SH-SY5Y (cell line): ENCODE results near the gene AAK1.

Source experiments
- GATA2 ChIP-seq: IDR thresholded peaks from 2 replicates; pipeline ENCODE4 v1.6.1; 2011; ENCODE audit warnings: mild to moderate bottlenecking, low read depth, low read length
- GATA3 ChIP-seq: IDR thresholded peaks from 2 replicates; pipeline ENCODE4 v1.6.1; 2011; ENCODE audit warnings: low read depth, mild to moderate bottlenecking, low read length, moderate library complexity

The AAK1 gene

DNA sequence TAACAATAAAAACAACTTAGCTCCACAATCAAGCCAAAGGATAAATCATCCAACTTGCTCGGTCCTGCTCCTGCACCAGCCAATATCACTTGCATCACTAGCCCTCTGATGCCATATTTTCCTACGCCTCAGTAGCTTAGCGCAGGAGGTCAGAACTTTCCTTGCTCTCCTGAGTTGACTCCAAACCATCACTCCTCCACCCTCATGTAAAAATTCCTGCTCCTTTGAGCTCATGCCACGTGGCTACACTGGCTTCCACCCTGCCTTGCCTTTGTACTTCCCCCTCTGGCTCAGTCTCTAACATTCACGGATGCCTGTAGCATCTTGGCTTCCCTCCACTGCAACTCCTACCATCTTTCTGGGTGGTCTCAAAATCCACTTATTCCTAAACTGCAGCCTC lies 25.2 kb downstream of the AAK1 start:
- TF ChIP-seq GATA2 (no peak), GATA3 (no peak)

DNA sequence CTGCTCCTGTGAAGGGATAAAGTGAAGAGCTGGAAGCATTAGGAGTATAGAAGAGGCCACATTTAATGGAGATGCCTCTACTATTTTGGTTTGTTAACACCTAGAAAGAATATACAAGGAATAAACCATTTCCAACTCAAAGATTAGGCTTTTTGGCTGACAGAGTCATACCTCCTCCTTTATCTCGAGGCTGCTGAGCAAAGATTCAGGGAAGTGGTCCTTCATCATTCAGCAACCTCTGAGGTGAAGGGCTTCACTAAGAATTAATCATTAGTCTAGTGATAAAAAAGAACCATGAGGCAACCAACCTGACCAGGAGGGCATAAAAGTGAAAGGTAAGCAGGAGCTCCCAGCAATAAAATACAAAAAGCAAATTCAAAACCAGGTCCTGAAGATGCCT lies 25.8 kb downstream of the AAK1 start:
- no peak for TF ChIP-seq GATA3
- TF ChIP-seq GATA2, result no peak

DNA sequence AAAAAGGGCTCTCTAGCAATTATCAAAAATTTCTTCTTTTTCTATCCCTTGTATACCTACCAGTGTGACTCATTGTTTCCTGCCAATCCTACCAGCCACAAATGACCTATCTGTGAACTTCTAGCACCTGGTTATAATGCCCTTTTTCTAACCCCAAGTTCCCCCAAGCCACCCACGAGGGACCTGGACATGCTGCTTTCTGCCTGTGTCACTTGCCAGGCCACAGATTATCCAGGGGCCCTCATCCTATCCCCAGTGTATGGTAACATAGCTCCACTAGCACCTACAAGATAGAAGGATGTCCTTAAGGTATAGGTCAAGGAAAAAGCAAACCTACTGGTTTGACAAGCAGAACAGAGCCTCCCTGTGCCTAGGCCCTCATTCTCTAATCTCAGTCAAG lies 26.8 kb downstream of the AAK1 start:
- TF ChIP-seq GATA2 (no peak), GATA3 (no peak)

DNA sequence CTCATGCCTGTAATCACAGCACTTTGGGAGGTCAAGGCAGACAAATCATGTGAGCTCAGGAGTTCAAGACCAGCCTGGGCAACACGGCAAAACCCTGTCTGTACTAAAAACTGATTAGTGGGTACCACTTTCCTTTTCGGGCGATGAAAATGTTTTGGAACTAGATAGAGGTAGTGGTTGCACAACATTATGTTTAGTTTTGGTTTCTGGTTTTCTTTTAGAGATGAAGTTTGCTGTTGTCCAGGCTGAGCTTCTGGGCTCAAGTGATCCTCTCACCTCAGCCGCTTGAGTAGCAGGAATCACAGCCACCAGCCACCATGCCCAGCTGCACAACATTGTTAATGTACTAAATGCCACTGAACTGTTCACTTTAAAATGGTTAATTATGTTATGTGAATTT lies 27.6 kb downstream of the AAK1 start:
- no peak for TF ChIP-seq GATA2
- TF ChIP-seq GATA3, result no peak

DNA sequence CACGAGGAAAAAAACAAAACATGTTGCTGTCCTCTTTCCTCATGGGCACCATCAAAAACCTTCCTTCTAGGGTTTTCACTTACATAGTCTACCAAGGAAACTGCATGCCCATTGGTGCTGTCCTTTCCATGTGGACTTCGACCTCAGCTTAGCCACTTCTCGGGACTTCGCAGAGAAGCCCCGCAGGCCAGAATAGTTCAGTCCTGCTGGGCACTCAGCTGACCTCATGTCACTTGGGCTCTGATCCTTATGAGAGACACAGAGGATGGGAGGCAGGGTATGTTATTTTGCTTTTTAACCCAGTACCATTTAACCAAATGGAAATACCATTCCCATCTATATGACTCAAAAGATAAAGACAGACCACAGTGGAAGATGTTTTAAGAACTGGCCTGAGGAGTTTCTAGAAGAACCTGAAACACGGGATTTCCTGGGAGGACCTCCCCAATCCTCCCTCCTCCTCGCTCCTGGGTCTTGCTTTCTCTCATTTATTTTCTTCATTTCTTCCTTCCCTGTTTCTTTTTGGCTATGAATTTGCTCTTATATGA lies 28.4 kb downstream of the AAK1 start:
- TF ChIP-seq GATA3, result no peak
- no peak for TF ChIP-seq GATA2

DNA sequence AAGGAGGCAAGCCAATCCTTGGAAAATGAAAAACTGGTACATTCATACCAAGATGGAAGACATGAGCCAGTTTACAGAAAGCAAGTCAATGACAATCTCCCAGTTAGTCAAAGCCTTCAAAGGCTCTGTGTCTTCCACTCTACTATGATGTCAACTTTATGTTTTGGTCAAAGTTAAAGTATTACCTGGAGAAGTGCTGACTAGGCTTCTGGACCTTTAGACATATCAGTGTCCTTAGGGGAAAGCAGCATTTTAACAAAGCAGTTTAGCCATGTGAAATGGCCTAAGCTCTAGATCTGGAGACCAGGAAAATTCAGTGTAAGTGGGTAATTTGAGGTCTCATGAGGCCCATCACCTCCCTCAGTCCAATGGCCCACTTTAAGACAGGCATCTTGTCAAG lies 30.8 kb downstream of the AAK1 start:
- TF ChIP-seq GATA3 (no peak), GATA2 (no peak)

DNA sequence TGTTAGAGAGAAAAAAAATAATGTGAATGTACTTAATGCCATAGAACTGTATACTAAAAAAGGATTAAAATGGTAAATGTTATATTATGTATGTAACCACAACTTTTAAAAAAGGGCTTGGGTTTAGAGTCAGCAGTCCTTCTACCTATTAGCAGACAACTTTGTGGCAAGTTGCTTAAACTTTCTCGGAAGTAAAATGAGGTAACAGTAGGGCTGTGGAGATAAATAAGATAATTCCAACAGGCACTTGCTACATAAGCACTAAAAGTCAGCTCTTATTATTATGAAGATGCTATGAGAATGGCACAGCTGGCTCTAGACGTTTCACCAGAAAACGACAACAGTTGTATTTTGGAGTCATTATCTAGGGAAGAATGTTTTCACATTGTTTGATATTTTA lies 31.3 kb downstream of the AAK1 start:
- TF ChIP-seq GATA2, result no peak
- TF ChIP-seq GATA3, result no peak

DNA sequence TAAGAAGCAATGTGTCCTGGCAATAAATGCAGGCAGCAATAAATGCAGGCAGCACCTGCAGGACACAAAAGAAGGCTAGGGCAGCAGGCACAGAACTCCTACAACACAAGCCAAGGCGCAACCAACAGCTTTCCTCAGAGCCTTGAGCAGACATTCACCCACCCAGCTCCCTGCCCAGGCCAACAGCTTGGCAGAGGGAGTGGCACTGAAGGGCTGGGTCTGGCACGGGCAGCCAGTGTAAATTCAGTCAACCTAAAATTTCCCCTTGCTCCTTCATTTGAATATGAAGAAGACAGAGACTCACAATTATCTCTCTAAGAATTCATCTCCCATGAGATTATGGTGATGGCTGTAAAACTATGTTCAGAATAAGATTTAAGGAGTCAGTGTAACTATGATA lies 35.4 kb downstream of the AAK1 start:
- TF ChIP-seq GATA3, result no peak
- TF ChIP-seq GATA2, result no peak

DNA sequence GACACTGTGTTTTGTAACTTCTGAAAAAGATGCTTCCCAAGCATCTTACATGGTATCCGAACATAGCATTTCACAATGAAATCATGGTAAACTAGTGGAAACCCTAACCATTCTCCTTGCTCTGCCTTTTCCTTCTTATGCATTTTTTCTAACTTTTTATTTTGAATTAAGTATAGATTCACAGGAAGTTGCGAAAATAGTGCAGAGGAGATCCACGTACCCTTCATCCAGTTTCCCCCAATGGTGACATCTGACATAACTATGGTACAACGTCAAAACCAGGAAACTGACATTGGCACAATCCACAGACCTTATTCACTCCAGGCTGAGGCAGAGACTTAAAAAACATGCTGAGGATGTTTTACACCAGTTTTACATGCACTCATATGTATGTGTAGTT lies 38.3 kb downstream of the AAK1 start:
- no peak for TF ChIP-seq GATA3
- no peak for TF ChIP-seq GATA2

DNA sequence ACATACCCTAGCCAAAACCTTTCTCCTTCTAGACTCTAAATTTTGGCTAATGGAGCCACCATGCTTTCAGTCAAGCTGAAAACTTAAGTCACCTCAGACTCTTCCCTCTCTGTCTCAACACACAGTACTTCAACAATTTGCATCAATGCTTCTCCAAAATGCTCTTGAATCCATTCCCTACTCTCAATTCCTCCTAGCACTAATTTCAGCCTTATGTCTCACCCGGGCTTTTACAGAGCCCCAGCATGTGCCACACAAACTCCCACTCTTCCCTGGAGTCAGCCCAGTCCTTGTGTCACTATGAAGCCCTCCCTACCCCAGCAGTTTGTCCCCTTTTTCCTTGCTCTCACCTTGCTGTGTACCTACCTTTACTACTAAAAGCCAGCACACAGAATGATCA lies 38.7 kb downstream of the AAK1 start:
- no peak for TF ChIP-seq GATA3
- TF ChIP-seq GATA2, result no peak

DNA sequence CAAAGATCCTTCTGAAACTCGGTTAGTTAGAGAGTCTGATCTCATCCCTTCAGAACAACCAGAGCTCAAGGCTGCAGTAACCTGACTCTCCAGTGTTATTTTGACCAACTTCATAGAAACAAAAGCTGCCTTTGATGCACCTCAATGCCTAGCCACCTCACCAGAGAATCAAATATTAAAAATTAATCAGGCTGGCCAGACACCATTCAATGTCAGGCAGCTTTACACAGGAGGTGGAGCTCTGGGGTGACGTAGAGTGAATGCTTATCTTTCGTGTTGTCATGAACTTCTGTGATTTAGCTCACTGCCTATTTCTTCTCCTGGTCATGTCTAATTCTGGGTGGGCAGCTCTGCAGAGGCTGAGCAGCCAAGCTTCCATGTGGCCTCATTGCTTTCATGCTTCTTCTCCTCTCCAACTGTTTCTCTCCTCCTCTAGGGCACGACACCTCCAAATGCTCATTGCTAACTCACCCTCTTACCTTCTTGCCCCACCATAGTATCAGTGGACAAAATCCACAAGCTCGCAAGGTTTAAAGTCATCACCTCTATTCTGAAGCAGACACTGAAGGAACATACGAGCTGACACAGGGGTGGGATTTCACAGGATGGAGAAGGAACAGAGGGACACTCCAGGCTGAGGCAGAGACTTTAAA lies 39.4 kb downstream of the AAK1 start:
- TF ChIP-seq GATA2 (no peak), GATA3 (no peak)

DNA sequence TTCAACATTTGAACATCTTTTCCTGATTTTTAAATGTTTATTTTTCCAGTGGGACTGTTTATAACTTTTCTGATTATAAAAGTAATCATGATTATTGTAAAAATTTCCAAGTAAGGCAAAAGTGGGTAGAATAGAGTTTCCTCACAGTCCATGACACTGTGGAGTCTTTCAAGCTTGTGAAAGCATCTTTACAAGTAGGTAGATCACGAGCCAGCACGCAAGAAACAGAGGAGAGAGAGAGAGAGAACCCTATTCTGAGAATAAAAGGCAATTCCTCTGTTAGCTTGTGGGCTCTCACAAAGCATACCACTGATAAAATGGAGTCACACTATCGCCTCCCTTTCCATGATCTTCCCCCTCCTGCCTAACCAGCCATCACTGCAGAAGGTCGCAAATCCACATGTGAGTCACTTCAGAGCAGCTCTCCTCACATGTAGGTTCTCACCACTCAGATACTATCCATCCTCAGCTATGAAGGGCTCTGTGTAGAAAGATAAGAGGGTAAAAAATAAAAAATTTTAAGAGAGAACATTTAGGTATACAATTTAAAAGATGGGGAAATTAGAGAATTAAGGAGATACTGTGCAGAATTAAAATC lies 40.3 kb downstream of the AAK1 start:
- TF ChIP-seq GATA2, result no peak
- TF ChIP-seq GATA3, result no peak

DNA sequence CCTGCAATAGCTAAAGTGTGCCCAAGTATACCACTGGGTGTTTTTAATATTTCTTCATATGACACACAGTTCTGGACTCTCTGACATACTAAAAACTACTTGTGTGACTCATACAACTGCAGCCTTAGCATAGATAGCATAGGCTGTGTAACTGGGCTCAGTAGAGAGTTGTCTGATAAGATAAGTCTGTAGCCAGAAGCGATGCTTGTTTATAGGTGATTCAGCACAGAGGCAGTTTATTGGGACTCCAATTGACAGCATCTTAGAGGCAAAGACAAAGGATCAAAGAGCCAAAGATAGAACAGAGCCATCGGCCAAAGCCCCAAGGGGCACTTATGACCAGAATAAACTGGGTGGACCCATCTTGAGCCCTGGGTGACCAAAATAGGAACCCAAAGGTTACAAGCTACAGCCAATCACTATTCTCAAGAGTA lies 42.3 kb downstream of the AAK1 start:
- TF ChIP-seq GATA3 (no peak), GATA2 (no peak)

DNA sequence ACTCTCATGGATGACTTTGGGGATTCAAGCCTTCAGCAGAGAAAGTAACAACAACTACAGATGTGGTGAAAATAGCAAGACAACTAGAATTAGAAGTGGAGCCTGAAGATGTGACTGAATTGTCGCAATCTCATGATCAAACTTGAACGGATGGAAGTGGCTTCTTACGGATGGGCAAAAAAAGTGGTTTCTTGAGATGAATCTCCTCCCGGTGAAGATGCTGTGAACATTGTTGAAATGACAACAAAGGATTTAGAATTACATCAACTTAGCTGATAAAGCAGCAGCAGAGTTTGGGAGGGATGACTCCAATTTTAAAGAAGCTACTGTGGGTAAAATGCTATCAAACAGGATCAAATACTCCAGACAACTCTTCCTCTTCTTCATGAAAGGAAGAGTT lies 43.1 kb downstream of the AAK1 start:
- TF ChIP-seq GATA3 (no peak), GATA2 (no peak)

DNA sequence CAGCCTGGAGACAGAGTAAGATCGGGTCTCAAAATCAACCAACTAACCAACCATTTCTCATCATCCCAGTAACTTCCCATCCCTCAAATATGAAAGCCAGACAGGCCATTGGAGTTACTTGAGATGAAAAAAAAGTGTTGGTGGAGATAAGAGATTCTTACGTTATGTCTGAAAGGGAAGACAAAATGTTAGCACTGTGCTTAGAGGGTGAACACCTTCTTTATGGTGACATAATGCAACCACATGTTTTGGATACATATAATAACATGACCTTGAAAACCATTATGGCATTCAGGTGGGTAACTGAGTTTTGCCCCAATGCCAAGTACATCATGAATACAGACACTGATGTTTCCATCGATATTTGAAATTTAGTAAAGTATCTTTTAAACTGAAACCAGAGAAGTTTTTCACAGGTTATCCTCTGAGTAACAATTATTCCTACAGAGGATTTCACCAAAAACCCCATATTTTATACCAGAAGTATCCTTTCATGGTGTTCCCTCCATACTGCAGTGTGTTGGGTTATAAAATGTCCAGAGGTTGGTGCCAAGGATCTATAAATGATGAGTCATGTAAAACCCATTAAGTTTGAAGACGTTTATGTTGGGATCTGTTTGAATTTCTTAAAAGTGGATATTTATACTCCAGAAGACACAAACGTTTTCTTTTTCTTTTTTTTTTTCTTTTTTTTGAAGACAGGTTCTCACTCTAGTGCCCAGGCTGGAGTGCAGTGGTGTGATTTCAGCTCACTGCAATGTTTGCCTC lies 45.5 kb downstream of the AAK1 start:
- TF ChIP-seq GATA3, result no peak
- TF ChIP-seq GATA2, result no peak

DNA sequence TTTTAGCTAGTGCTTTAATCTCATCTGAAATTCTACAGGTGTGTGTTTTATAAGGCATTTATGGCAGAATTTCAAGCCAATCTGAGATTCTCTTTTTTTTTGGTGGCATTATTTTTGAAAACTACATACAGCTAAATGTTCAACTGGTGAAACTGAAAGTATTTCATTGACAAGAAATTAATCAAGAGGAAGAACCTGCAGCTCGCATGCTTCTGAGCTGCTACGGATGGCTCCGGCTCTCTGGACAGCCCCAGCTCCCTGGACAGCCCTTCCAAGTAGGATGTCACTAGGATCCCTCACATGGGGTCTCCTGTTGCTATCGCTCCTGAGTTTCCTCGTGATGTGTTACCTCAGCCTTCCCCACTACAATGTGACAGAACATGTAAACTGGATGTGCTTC lies 46.4 kb downstream of the AAK1 start:
- TF ChIP-seq GATA3 (no peak), GATA2 (no peak)
